Activated CD4-positive, alpha-beta T cell treated with anti-CD3 and anti-CD28 coated beads for 48 hours (primary cell): ENCODE measurements around the gene SIPA1.

Experiments
- DNase-seq: peaks from one replicate; pipeline ENCODE4 v3.0.0-alpha.2; 2020

The SIPA1 gene

DNA sequence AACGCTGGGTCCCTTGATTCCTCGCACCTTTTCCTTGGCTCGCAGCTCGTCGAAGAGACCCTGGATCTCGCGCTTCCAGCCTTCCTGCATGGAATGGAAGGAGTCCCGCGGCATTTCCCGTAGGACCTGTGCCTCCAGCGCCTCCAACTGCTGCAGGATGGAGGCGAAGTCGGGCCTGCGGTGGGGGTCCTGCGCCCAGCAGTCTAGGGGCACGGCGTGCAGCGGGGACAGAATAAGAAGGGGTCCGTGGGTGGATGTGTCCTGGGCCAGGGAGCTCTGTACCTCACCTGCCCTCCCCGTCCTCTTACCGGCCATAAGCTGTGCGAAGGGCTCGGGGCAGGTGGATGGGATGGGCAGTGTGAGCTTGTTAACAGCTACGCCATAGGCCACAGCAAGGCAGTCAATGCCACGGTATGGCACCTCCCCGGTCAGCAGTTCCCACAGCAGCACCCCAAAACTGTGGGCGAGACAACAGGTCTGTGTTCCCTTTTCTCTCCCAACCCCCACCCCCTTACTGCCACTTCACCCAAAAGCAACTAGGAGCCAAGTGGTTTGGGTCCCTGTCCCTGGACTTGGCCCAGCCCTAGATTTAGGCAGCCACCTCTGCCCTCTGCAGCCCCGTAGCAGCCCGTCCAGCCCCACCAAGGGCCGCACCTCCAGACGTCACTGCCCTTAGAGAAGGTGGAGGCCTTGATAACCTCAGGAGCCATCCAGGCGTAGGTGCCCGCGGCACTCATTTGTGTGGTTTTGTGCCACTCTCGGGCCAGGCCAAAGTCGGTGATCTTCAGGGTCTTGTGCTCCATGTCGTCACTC is 30.1 kb upstream of the SIPA1 start:
- DNase-seq, result no peak

DNA sequence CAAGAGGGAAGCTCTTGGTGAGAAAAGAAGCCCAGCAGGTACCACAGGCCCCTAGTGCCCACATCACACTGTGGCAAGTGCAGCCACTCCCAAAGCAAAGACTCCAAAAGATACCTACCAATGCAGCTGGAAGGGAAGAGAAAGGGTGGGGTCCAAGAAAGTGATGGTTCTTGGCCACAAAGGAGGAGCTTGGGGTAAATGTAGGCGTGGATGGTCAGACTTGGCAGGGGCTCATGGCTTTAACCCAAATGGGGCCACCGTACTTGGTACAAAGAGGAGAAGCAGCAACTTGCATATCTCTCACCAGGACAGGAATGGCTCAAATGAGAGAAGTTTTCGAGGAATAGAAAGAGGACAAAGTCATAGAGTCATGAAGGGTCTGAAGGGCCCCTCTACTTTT is 28.7 kb upstream of the SIPA1 start:
- DNase-seq, result no peak

DNA sequence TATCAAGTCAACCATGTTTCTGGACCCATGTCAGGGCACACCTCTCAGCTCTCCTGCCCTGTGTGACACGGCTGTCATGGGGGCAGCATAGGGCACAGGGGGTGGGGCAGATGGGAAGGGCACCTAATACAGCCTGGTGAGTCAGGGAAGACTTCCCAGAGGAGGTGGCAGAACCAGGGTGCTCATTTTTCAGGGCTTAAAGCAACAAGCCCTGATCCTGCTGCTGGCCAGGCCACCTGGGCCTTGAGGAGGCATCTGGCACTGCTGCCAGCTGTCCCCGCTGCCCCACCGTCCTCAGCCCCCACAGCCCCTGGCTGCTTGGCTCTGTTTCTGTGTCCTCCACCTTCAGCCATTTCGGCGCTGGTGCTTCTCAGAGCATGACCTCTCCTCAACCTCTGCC is 28.2 kb upstream of the SIPA1 start:
- no peak for DNase-seq

DNA sequence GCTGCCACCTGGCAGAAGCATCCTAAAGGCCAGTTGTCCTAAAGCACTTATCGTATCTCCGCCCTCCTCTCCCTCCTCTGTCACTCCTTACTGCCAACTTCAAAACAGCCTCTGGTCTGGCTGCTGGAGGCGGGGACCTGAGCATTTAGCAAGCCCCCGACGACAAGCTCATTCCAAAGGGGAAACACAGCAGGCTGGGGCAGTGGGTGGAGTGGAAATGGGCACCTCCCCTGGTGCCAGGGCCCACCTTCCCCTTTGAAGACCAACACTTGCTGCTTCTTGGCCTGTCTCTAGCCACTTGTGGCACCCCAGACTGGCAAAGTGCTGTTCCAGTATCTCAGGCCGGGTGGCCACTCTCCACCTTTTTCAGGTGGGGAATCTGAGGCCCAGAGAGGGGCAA is 27.5 kb upstream of the SIPA1 start:
- no peak for DNase-seq

DNA sequence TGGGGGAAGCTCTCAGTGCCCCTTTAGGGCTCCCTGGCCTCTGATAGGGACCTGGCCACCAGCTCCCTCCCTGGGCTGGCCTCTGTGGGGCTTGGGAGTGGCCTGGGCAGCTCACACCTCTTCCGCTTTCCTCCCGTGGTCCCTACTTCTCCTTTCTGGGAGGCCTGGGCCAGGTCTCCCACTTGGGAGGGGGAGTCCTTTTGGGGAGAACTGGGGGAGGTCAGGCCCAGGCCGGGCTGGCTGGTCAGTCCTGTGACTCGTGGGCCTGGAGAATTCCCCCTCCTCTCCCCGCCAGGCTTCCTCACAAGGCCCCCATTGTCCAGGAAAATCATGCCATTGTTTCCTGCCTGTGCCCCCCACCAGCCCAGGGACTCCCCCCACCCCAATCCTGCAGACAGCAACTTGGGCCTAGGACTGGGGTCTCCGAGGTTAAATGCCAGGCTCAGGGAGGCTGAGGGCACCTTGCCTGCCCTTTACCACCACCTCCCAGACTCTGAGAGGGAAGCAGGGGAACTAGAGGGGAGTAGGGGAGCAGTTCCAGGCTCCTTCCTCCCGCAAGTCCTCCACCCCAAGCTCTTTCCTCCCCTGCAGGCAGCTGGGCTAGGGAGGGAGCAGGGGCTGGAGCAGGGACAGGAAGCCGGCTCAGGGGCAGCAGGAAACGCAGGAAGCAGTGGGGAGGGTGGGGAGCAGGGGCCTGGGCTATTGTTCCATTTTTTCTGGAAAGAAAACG is 26.7 kb upstream of the SIPA1 start:
- no peak for DNase-seq

DNA sequence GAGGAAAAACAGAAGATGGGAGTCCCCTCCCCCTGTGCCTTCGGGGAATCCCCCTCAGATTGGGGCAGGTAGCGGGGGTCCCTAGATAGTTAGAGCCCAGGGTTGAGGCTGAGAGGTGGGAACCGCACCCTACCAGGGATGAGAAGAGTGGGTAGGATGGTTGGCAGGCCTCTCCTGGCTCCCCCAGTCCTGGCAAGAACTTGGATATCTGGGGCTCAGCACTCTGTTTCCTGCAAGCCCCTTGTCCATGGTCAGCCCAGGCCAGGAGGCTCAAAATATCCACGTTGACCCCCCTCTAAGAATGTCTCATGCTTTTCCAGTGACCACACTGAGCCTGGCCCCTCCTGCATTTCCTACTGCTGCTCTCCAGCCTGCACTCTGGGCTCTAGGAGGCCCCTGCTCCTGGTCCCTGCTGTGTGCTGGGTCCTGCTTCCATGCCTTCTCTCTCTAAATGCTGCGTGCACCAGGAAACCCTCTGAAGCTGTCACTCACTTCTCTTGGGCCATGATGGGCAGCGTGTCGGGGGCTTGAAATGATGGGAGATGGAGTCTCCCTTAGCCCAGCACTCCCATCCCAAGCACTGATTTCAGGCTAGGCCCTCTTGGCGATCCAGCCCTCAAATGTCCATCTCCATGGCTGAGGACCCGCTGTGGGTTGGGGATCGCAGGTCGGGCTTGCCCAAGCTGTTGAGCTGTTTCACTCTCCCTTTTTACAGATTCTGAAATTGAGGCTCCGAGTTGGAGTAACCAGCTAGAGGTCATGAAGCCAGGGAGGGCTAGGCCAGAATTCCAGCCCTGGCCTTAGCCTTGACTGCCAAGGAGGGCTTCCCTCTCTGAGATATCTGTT is 25.9 kb upstream of the SIPA1 start:
- DNase-seq, result no peak

DNA sequence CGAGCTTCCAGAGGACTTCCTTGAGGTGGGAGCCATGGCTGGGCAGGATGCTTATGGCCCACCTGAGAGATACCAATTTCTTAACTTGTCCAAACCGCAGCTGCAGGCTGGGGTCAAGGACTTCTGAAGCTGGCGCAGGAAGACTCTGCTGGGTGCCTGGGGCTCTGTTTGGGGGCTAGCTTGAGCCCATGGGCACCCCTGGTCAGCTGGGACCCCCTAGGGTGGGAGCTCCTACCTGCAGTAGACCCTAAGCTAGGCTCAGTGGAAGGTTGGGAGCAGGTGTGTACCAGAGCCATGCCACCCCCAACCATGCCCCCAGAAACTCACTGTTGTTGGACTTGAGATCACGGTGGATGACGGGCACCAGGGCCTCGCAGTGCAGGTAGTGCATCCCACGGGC is 25.2 kb upstream of the SIPA1 start:
- DNase-seq, result no peak

DNA sequence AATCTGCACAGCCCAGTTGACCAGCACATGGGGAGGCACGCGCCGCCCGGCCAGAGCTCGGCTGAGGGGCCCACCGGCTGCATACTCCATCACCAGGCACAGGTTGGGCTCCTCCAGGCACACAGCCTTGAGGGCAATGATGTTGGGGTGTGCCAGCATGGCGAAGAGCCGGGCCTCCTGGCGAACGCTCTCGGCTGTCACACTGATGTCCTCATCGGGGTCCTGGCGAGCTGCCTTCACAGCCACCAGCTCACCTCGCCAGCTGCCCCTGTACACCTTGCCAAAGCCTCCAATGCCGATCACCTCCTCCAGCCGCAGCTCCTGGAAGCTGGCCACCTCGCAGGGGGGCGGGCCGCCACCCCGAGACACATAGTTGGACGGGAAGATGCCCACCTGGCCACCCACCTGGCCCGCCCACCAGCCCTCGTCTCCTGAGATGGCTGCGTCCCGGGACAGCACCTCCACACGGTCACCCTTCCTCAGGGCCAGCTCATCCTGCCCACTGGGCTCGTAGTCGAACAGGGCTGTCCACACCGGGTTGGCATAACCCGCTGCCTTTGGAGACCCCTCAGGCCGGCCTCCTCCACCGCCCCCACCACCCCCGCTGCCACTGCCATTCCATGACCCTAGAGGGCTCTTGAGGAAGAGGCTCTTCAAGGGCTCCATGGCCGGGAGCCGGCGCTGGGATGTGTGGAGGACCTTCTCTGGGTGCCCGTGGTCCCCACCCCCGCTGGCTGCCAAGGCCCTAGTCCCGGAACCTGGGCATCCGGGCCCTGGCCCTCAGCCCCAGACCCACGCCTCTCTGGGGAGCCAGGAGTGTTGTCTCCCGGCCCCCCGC is 24.6 kb upstream of the SIPA1 start:
- no peak for DNase-seq

DNA sequence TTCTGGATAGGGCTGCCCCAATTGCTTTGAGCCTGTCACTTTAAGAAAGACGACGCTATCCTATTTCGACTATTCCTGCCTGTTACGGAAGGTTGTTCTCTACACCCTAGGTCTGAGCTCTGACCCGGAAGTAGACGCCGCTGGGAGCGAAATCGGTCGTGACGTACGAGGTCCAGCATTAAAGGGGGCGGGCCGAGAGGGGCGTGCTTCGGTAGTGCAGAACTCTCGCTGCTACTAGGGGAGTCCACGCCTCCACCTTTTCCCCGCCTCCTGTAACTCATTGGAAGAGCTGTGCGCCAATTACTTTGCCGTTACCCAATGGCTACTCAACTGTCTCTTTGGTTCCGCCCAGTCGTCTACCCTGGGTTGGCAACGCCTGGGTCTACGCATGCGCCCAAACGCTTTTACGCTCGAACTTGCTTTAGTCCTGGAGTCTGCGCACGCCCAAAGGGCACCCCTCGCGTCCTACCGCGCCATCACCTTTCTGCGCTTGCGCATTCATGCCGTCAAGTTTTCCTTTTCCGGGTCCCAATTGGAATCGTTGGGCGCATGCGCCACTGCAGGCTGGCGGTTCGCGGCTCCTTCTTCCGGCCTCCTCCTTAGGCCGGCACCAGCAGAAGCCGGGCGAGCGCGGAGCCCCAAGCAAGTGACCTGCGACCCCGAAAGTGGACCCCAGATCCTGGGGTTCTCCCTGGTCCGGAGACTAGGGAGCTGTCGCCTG is 22.5 kb upstream of the SIPA1 start, which contains the start of gene PCNX3:
TSS of gene PCNX3 (plus strand) at position 548 of the 721 bp plus-strand sequence. CDS start 536 bp downstream, outside the sequence.
- DNase-seq, result peak; percentile 100

DNA sequence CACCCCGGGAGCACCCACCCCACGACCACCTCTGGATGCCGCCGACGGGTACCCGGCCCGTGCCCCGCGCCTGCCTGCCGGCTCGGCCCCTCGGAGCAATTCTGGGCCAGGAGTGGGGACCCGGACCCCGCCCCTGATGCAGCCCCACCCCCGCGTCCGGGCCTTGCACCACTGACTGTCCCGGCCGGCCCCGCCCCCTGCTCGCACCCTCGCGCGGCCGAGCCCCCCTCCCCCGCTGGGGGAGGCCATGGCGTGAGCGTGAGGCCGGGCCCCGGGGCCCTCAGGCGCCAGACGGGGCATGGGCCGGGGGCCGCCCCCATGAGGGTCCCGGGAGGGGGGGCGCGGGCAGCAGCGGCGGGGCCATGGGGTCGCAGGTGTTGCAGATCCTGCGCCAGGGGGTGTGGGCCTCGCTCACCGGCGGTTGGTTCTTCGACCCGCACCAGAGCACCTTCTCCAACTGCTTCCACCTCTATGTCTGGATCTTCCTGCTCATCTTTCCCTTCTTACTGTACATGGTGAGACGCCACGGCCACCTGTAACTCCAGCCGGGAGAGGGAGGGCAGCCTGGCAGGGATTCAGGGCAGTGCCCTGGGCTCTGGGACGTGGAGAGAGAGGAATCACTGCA is 21.8 kb upstream of the SIPA1 start:
- DNase-seq, result peak; percentile 63

DNA sequence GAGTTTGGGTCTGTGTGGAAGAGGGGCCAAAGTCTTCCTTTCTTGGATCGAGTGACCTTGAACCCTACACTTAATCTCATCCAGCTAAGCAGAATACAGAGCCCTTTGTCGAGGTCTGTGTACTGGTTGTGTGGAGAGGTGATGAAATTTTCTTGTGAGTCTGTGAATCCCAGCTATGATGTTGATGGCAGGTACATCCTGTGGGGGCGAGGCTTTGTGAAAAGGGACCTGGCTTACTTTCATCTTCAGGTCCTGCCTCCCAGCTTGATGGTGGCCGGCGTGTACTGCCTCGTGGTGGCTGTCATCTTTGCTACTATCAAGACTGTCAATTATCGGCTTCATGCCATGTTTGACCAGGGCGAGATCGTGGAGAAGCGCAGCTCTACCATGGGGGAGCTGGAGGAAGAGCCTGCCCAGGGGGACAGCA is 21.3 kb upstream of the SIPA1 start:
- DNase-seq, result peak; percentile 54

DNA sequence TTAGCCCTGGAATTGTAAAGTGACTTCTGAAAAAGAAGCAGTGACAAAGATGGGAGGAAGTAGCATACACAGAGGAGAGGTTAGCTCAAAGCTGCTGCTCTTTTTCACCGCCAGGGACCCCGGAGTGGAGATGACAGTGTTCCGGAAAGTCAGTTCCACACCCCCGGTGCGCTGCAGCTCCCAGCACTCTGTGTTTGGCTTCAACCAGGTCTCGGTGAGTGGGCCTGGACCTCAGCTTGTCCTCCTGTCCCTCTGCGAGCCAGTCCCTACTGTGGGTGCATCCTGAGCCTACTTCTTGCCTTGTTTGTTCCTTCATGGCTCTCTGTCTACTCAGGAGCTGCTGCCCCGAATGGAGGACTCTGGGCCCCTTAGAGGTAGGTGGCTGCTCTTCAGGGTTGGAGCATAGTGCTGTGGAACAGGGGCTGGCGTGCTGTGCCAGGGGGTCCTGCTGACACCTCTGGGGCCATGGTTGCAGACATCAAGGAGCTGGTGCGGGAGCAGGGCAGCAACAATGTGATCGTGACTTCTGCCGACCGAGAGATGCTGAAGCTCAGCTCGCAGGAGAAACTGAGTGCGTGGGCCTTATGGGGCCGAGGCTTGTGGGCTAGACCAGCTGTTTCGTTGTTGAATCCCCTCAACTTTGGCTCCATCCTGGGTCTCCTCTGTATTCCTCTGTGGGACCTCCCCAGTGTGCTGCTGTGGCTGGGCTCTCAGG is 20.6 kb upstream of the SIPA1 start:
- no peak for DNase-seq

DNA sequence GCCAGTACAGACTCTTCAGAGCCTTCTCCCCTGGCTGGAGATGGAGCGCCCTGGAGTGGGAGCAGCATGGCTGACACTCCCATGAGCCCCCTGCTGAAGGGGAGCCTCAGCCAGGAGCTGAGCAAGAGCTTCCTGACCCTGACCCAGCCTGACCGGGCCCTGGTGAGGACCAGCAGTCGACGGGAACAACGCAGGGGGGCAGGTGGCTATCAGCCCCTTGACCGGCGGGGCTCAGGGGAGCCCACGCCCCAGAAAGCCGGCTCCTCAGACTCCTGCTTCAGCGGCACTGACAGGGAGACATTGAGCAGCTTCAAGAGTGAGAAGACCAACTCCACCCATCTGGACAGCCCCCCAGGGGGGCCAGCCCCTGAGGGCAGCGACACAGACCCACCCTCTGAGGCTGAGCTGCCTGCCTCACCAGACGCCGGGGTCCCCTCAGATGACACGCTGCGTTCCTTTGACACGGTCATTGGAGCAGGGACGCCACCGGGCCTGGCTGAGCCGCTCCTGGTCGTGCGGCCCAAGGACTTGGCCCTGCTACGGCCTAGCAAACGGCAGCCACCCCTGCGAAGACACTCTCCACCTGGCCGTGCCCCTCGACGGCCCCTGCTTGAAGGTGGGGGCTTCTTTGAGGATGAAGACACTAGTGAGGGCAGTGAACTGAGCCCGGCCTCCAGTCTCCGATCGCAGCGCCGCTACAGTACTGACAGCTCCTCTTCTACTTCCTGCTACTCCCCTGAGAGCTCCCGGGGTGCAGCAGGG is 19.7 kb upstream of the SIPA1 start:
- DNase-seq, result no peak

DNA sequence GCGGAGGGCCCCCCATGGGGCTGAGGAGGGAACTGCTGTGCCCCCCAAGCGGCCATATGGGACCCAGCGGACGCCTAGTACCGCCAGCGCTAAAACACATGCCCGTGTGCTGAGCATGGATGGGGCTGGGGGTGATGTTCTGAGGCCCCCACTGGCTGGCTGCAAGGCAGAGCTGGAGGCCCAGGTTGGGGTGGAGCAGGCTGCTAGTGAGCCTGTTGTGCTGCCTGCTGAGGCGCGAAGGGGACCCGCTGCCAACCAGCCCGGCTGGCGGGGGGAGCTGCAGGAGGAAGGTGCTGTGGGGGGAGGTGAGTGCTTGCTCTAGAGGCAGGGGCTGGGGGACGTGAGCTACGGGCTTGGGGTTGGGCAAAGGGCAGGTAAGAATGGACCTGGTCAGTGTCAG is 19.1 kb upstream of the SIPA1 start:
- DNase-seq, result no peak

DNA sequence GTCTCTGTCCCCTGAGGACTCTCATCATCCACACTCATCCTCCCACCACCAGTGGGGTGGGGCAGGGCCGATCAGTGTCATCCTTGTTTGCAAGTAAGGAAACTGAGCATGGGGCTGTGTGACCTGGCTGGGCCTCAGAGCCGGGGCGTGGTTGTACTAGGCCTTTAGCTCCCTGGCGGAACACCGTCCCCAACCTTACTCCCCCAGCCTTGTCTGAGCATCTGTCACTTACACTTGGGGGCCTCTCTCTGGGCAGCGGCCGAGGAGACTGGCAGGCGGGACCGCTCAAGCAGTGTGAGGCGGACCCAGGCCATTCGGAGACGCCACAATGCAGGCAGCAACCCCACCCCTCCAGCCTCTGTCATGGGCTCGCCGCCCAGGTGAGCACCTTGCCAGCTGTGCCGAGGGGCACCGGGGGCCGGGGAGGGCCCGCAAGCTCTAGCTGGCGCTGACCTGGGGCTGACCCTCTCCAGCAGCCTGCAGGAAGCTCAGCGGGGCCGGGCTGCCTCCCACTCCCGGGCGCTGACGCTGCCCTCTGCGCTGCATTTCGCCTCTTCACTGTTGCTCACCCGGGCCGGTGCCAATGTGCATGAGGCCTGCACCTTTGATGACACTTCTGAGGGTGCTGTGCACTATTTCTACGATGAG is 18.5 kb upstream of the SIPA1 start:
- DNase-seq, result no peak

DNA sequence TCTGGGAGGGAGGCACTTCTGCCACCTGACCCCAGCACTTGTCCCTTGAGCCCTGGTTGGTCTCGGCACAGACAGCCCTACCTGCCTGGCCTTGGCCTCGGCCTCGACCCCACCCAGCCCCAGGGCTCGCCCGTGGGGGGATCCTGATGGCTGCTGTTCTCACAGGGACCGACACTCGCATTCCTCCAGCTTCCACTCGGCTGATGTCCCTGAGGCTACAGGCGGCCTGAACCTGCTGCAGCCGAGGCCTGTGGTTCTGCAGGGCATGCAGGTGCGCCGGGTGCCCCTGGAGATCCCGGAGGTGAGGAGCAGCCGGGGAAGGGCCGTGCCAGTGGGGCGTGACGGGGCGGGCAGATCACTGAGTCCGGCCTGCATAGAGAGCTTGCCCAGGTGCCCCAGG is 17.2 kb upstream of the SIPA1 start:
- no peak for DNase-seq

DNA sequence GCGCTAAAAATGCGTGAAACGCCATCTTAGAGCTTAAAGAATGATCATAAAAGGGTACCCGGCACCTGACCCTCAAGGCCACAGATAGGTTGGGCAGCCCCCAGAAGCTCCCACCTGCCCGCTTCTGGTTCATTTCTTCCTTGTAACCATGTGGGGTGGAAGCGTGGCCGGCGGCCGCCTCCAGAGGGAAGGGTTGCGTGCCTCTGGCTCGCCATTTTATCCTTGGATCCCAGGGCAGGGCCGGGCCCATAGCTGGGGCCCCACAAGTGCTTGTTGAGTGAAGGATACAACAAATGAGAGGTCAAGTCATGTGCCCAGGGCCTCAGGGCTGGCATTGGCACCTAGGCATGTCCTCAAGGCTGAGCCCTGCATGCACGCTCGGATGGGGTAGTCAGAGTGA is 16.4 kb upstream of the SIPA1 start:
- DNase-seq, result no peak

DNA sequence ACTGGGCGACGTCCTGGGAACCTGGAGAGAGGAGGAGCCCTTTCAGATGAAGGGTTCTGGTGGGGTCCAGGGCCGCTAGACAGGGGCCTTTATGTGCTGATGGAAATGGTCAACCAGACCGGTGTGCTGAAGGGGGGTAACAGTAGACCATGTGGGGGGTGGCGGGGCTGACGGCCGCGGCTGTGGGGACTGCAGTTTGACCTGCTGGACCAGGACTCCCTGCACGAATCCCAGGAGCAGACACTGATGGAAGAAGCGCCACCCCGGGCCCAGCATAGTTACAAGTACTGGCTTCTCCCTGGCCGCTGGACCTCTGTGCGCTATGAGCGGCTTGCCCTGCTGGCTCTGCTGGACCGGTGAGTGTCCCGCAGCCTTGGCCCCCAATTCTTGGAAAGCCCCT is 15.9 kb upstream of the SIPA1 start:
- no peak for DNase-seq

DNA sequence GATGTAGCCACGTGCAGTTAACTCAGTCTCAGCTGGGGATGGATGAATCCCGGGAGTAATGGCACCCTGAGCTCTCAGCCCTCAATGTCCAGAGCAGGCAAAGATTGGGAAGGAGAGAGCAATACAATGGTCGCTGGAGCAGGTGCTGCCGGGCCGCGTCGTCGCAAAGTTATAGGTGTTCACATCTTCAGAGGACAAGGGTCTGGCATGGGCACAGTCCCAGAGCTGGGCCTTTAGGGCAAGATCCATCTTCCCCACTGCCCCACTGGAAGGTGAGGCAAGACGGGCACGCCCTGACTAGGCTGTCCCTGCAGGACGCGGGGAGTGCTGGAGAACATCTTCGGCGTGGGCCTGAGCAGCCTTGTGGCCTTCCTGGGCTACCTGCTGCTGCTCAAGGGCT is 14.7 kb upstream of the SIPA1 start:
- DNase-seq, result no peak
